Fibroblast of mammary gland (primary cell): ENCODE data around the gene KANK4.

Experiments
- DNase-seq: peaks from one replicate; pipeline ENCODE4 v3.0.0-alpha.2; 2010; ENCODE audit warnings: low read depth
- H3K4me3 ChIP-seq: 2 replicates; pipeline ENCODE4 v1.5.1; 2011; ENCODE audit warnings: low read depth, mild to moderate bottlenecking, low read length, moderate library complexity; ENCODE audit not compliant: control insufficient read depth
- TF ChIP-seq, protein P1 (sequence below): conservative IDR thresholded peaks from 2 replicates; pipeline ENCODE4 v1.5.1; 2011; ENCODE audit warnings: low read depth, low read length, inconsistent platforms; ENCODE audit not compliant: control insufficient read depth, insufficient read depth

KANK4 gene

DNA sequence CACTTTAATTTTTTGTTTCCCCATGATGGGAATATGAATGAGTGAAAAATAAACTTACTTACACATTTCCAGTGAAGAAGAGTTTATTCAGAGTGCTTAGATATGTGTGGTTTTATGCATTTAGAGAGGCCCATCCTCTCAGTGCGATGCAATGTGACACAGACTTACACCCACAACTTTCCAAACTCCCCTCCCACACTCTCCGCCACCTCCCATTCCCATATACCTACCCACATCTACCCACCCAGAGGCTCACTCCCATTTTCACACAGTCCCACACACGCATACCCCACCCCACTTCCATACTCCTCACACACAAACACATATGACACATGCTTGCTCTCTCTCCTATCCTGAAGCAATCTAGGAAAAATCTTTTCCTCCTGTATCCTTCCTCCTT is 21.9 kb upstream of the KANK4 start:
- H3K4me3 ChIP-seq: no peak overlapping the region
- TF ChIP-seq, protein P1, sequence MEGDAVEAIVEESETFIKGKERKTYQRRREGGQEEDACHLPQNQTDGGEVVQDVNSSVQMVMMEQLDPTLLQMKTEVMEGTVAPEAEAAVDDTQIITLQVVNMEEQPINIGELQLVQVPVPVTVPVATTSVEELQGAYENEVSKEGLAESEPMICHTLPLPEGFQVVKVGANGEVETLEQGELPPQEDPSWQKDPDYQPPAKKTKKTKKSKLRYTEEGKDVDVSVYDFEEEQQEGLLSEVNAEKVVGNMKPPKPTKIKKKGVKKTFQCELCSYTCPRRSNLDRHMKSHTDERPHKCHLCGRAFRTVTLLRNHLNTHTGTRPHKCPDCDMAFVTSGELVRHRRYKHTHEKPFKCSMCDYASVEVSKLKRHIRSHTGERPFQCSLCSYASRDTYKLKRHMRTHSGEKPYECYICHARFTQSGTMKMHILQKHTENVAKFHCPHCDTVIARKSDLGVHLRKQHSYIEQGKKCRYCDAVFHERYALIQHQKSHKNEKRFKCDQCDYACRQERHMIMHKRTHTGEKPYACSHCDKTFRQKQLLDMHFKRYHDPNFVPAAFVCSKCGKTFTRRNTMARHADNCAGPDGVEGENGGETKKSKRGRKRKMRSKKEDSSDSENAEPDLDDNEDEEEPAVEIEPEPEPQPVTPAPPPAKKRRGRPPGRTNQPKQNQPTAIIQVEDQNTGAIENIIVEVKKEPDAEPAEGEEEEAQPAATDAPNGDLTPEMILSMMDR: no peak
- no peak for DNase-seq

- H3K4me3 ChIP-seq: no peak overlapping the region
- TF ChIP-seq, protein P1: no peak
- DNase-seq: no peak
These were observed 18.7 kb upstream of the KANK4 start for GRCh38 chr1:62337706-62338631.

DNA sequence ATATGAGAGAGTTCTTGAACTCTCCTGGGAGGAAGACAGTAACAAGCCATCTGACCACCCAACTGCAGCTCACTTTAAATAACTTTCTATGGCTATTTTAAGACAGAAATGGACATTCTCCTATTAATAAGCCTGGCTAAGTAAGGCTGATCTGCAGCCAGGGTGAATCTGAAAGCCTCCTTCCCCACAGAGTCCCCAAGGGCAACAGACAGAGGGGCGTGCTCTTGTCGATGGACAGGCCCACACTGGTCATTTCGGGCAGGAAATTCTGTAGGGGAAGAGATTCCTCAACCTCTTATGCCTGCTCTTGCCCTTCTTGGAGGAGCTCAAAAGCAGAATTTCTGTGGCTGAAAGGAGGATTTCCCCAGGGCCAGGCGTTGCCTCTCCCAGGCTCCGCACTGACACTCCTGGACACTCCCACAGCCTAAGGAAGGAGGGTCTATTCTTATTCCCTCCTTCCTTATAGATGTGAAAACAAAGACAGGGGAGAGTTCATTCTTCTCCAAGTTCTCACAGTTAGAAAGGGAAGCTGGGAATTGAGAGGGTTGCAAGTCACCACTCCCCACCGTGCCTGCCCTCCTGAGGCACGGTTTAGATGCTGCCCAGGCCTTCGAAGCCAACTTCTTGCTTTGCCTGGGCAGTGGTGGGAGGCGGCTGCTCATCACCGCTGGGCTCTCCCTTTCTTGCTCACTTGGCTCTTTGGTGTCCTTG is 17.9 kb upstream of the KANK4 start:
- no peak overlapping the region for H3K4me3 ChIP-seq
- DNase-seq: no peak
- TF ChIP-seq, protein P1: no peak

DNA sequence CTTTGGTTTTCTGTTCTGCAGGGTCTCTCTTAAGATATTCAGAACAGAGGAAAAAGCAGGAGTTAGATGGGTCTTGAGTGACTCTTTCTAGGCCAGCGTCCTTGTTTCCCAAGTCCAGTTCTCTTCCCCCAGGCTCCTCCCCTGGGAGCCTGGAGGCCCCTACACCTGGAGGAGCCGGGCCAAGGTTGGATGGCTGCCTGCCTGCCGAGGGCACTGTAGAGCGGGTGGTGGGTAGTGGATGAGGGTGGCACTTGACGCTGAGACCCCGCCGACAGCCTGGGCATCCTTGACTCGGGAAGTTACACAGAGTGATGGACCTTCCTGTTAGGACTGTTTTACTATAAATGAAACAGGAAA is 17.4 kb upstream of the KANK4 start:
- TF ChIP-seq, protein P1: no peak
- no peak overlapping the region for H3K4me3 ChIP-seq
- no peak for DNase-seq

DNA sequence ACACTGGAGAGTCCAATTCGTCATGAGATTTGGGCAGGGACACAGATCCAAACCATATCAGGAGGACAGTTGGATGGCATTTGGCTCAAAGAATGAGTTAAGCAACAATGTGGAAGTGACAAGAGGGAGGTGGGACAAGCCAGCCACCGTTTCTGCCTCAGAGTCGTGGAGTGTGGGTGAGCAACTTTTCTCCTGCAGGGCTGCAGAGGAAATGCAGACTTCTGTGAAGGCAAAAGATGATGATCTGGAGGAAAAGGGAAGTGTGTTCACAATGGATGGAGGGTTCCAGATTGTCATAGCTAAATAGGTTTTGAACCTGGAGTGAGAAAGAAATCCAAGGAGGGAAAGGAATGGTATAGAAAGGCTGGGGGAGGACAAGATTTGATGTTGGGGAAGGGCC is 16.4 kb upstream of the KANK4 start:
- DNase-seq: no peak
- no peak overlapping the region for H3K4me3 ChIP-seq
- TF ChIP-seq, protein P1: no peak

- no peak for DNase-seq
- TF ChIP-seq, protein P1: peak; percentile 9
- H3K4me3 ChIP-seq: no peak overlapping the region
These were observed 15.3 kb upstream of the KANK4 start for GRCh38 chr1:62334434-62334985.
